ENCODE measurements around the gene IL17RD. TPM values are rescaled to one million over a fixed set of nuclear protein-coding genes. Genes with fewer than 3 reads are reported as not detected.

Gene IL17RD
- total RNA-seq, 1 donor from 2014 or later: 10.7 TPM

DNA sequence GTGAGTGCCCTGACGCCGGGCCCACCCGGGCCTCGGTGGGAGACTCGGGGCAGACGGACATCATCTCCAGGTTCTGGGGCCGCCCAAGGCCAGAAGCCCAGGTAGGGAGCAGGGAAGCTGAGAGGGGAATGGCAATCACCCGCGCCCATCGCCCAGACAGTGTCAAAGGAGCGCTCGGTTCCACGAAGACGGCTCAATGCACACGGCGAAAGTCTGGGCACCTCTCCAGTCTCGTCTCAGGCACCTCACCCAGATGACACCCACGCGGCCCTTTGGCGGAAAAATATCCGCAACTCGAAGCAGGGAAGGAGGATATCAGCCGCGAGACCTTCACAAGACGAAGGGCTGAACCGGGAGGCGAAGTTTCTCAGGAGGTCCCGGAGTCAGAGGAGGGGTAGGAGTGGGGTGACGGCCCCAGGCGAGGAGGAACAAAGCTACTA is 916 bp downstream of the IL17RD start:
- DNase-seq (ENCODE audit: low spot score): no peak
- Mint-ChIP-seq H3K9me3 (ENCODE audit: unreplicated experiment) (no peaks in the 10 kb centered on the region), H3K27me3 (ENCODE audit: unreplicated experiment) (peaks cover 23% of the 10 kb centered on the region), H3K36me3 (ENCODE audit: low read depth, unreplicated experiment) (peaks cover 9% of the 10 kb centered on the region), H3K4me1 (ENCODE audit: unreplicated experiment) (peaks cover 45% of the 10 kb centered on the region), H3K4me3 (ENCODE audit: unreplicated experiment) (peak overlapping the region; percentile 90), H3K27ac (ENCODE audit: unreplicated experiment) (no peak overlapping the region)
- TF ChIP-seq CTCF (IDR thresholded peaks at IDR 0.05; ENCODE audit: unreplicated experiment): no peak

- no peak overlapping the region for H3K27ac Mint-ChIP-seq (ENCODE audit: unreplicated experiment)
- peaks cover 50% of the 10 kb centered on the region for H3K4me1 Mint-ChIP-seq (ENCODE audit: unreplicated experiment)
- no peak for TF ChIP-seq CTCF (IDR thresholded peaks at IDR 0.05; ENCODE audit: unreplicated experiment)
- H3K4me3 Mint-ChIP-seq (ENCODE audit: unreplicated experiment): no peak overlapping the region
- no peak for DNase-seq (ENCODE audit: low spot score)
- H3K36me3 Mint-ChIP-seq (ENCODE audit: low read depth, unreplicated experiment): peaks cover 8% of the 10 kb centered on the region
- no peaks in the 10 kb centered on the region for H3K9me3 Mint-ChIP-seq (ENCODE audit: unreplicated experiment)
- peaks cover 23% of the 10 kb centered on the region for H3K27me3 Mint-ChIP-seq (ENCODE audit: unreplicated experiment)
These were observed 1.4 kb downstream of the IL17RD start for GRCh38 chr3:57163751-57164150.

DNA sequence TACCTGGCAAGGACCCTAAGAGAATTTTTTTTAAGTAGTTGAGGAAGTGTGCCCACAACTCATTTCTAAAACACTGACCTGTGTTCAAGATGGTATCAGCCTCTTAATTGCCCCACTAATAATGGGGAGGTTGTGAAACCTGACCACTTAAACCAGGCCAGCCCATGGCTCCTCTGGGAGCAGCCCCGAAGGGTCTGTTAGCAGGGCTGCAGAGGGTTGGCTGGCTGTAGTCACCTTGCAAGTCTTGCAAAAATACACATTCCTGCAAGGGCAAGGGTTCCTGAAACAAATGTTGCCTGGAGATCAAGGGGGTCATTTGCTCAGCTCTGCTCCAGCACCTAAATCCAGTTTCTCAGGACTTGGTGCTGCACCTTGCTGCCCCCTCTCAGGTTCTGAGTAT is 3.2 kb downstream of the IL17RD start:
- DNase-seq (ENCODE audit: low spot score): no peak
- Mint-ChIP-seq H3K9me3 (ENCODE audit: unreplicated experiment) (no peaks in the 10 kb centered on the region), H3K4me3 (ENCODE audit: unreplicated experiment) (no peak overlapping the region), H3K36me3 (ENCODE audit: low read depth, unreplicated experiment) (peaks cover 5% of the 10 kb centered on the region), H3K4me1 (ENCODE audit: unreplicated experiment) (peaks cover 63% of the 10 kb centered on the region), H3K27me3 (ENCODE audit: unreplicated experiment) (peaks cover 17% of the 10 kb centered on the region), H3K27ac (ENCODE audit: unreplicated experiment) (no peak overlapping the region)
- TF ChIP-seq CTCF (IDR thresholded peaks at IDR 0.05; ENCODE audit: unreplicated experiment): no peak

- Mint-ChIP-seq H3K4me3 (ENCODE audit: unreplicated experiment) (peak overlapping the region; percentile 57), H3K27ac (ENCODE audit: unreplicated experiment) (no peak overlapping the region), H3K9me3 (ENCODE audit: unreplicated experiment) (no peaks in the 10 kb centered on the region), H3K36me3 (ENCODE audit: low read depth, unreplicated experiment) (peaks cover 7% of the 10 kb centered on the region), H3K4me1 (ENCODE audit: unreplicated experiment) (peaks cover 65% of the 10 kb centered on the region), H3K27me3 (ENCODE audit: unreplicated experiment) (peaks cover 22% of the 10 kb centered on the region)
- no peak for TF ChIP-seq CTCF (IDR thresholded peaks at IDR 0.05; ENCODE audit: unreplicated experiment)
- no peak for DNase-seq (ENCODE audit: low spot score)
These were observed 4.2 kb downstream of the IL17RD start for GRCh38 chr3:57160765-57161538.

GRCh38 chr3:57160076-57160764 is 4.9 kb downstream of the IL17RD start:
- no peak for TF ChIP-seq CTCF (IDR thresholded peaks at IDR 0.05; ENCODE audit: unreplicated experiment)
- DNase-seq (ENCODE audit: low spot score): no peak
- H3K4me1 Mint-ChIP-seq (ENCODE audit: unreplicated experiment): peaks cover 62% of the 10 kb centered on the region
- H3K27me3 Mint-ChIP-seq (ENCODE audit: unreplicated experiment): peaks cover 22% of the 10 kb centered on the region
- no peak overlapping the region for H3K27ac Mint-ChIP-seq (ENCODE audit: unreplicated experiment)
- peaks cover 9% of the 10 kb centered on the region for H3K36me3 Mint-ChIP-seq (ENCODE audit: low read depth, unreplicated experiment)
- H3K4me3 Mint-ChIP-seq (ENCODE audit: unreplicated experiment): peak overlapping the region; percentile 51
- H3K9me3 Mint-ChIP-seq (ENCODE audit: unreplicated experiment): no peaks in the 10 kb centered on the region

Data from endothelial cell (in vitro differentiated cells).